Hematopoietic multipotent progenitor cell treated with erythropoietin and hydrocortisone succinate and interleukin-3 and kit ligand, for 8 days (in vitro differentiated cells): ENCODE data around the gene TLCD1.
A peak's percentile ranks its signal among the peaks of the same experiment; 100 is the strongest.
"Not testable (repeated sequence)": the region's sequence is repeated elsewhere in the genome, so short reads cannot be mapped to it uniquely, and the experiment has no call there.

Experiments used
- DNase-seq: peaks from one replicate; pipeline ENCODE4 v3.0.0-alpha.2; 2015

TLCD1 gene

GRCh38 chr17:28746611-28747050, 20.6 kb upstream of the TLCD1 start:
- DNase-seq: no peak

- no peak for DNase-seq
Observed at GRCh38 chr17:28745786-28746411, 19.9 kb upstream of the TLCD1 start.

GRCh38 chr17:28744972-28745785, 19.1 kb upstream of the TLCD1 start:
- DNase-seq: no peak

- DNase-seq: peak; percentile 42
Observed at GRCh38 chr17:28744104-28744971, 18.3 kb upstream of the TLCD1 start.

GRCh38 chr17:28743243-28744103, 17.4 kb upstream of the TLCD1 start, which contains the start of gene TRAF4:
Gene TRAF4, plus strand, starts transcription at chr17:28744011. Its CDS starts 102 bp downstream, at chr17:28744113.
- peak; percentile 83 for DNase-seq

- peak; percentile 89 for DNase-seq
Observed at GRCh38 chr17:28741358-28742349, 15.6 kb upstream of the TLCD1 start.

- DNase-seq: no peak
Observed at GRCh38 chr17:28740406-28741357, 14.6 kb upstream of the TLCD1 start.

GRCh38 chr17:28738680-28739384, 12.8 kb upstream of the TLCD1 start:
- DNase-seq: no peak

- peak; percentile 33 for DNase-seq
Observed at GRCh38 chr17:28737770-28738679, 12.0 kb upstream of the TLCD1 start.

- DNase-seq: no peak
Observed at GRCh38 chr17:28737316-28737715, 11.3 kb upstream of the TLCD1 start.

- DNase-seq: not testable (repeated sequence)
Observed at GRCh38 chr17:28735913-28736769, 10.1 kb upstream of the TLCD1 start.

- peak; percentile 91 for DNase-seq
Observed at GRCh38 chr17:28735242-28735722, 9.2 kb upstream of the TLCD1 start.

GRCh38 chr17:28734712-28735241, 8.7 kb upstream of the TLCD1 start:
- DNase-seq: no peak

GRCh38 chr17:28733346-28733745, 7.3 kb upstream of the TLCD1 start:
- DNase-seq: no peak

GRCh38 chr17:28729950-28730330, 3.9 kb upstream of the TLCD1 start:
- DNase-seq: no peak
